Gastroesophageal sphincter (tissue), 3 donors: ENCODE measurements around the gene UHMK1.

Experiments
- CTCF ChIP-seq, 4 experiments: fragments of 200-600 bp in 2 of 4; fragments of 450-650 bp in 2 of 4; sonication (generic) in 1 of 4; IDR thresholded peaks; one replicate each; pipeline ENCODE4 v1.5.1; 2017 to 2019; ENCODE audit warnings: antibody characterized with exemption in 4 of 4, mild to moderate bottlenecking in 2 of 4, moderate library complexity in 2 of 4
- POLR2A ChIP-seq, 2 donors: fragments of 450-650 bp; IDR thresholded peaks; one replicate each; pipeline ENCODE4 v1.6.1; 2017; ENCODE audit warnings: antibody characterized with exemption in 2 of 2, mild to moderate bottlenecking in 2 of 2, moderate library complexity in 1 of 2

GRCh38 chr1:162538815-162539431 lies 41.3 kb downstream of the UHMK1 start:
- TF ChIP-seq CTCF (IDR thresholded peaks at IDR 0.05) (no peak), POLR2A (IDR thresholded peaks at IDR 0.05) (no peak)
